ENCODE data around the gene IFT88. TPM values are rescaled to one million over a fixed set of nuclear protein-coding genes. Genes with fewer than 3 reads are reported as not detected.

Gene IFT88
- total and polyA plus RNA-seq, 2 of the 8 experiments (the other 6 are each of a cell fraction or from before 2014, with no cell fraction given): 1.7 to 5.8 TPM

DNA sequence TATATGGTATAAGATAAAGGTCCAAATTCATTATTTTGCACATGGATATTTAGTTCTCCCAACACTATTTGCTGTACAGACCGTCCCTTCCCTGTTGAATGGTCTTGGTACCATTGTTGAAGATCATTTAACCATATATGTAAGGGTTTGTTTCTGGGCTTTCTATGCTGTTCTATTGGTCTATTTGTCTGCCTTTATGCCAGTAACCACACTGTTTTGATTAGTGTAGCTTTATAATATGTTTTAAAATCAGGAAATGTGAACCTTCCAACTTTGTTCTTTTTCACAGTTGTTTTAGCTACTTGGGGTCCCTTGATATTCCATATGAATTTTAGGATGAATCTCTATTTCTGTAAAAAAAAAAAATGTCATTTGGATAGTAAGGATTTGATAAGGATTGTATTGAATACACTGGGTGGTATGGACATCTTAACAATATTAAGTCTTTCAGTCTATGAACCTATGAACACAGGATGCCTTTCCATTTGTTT lies 16.9 kb downstream of the IFT88 start:
- no peaks in the 10 kb centered on the region for H3K79me1 ChIP-seq (ENCODE audit: low read depth, low read length)
- peaks cover 0 to 8% (median 2%) of the 10 kb centered on the region in 4 experiments; a peak in 2 of 8 replicates for H3K36me3 ChIP-seq (ENCODE audit: control insufficient read depth in 2 of 4, insufficient read depth in 4 of 4, low read length in 3 of 4)
- no peak overlapping the region for H4K91ac ChIP-seq (replicated peaks; ENCODE audit: insufficient read length, low read length)
- H2AFZ ChIP-seq (ENCODE audit: low read length): no peak overlapping the region
- POLR2A ChIA-PET (ENCODE audit: partially characterized antibody): no interaction called here
- FAIRE-seq (no peak), DNase-seq (ENCODE audit: low read depth in 1 of 2, low spot score in 2 of 2) (no peak)
- no peak overlapping the region for H3K14ac ChIP-seq (ENCODE audit: insufficient read length)
- no peaks in the 10 kb centered on the region; the same call in 1 of the 2 replicates for H3K23me2 ChIP-seq (ENCODE audit: low read depth, low read length)
- H3K4me3 ChIP-seq (ENCODE audit: extremely low read depth in 1 of 4, insufficient read depth in 2 of 4, low read depth in 3 of 4, low read length in 4 of 4): no peak overlapping the region
- H3K79me2 ChIP-seq (ENCODE audit: control insufficient read depth in 1 of 2, insufficient read depth in 2 of 2, low read length in 2 of 2): no peaks in the 10 kb centered on the region
- H4K5ac ChIP-seq (ENCODE audit: insufficient read length, low read depth, low read length): no peak overlapping the region
- H3K9ac ChIP-seq (replicated peaks in 1 of 4; ENCODE audit: extremely low read depth in 1 of 4, low read depth in 3 of 4, low read length in 3 of 4): no peak overlapping the region
- no peaks in the 10 kb centered on the region; a peak in 1 of 4 replicates for H3K9me3 ChIP-seq (ENCODE audit: insufficient read depth in 2 of 2, low read depth in 1 of 2, low read length in 1 of 2)
- H3K23ac ChIP-seq (ENCODE audit: insufficient read length): no peak overlapping the region
- no peak overlapping the region for H3K27ac ChIP-seq (ENCODE audit: low read depth, low read length)
- H3K4me2 ChIP-seq (ENCODE audit: insufficient read depth in 1 of 2, low read depth in 2 of 2, low read length in 2 of 2): no peak overlapping the region
- CTCF ChIA-PET (ENCODE audit: partially characterized antibody): no interaction called here
- no peak overlapping the region for H2BK12ac ChIP-seq (ENCODE audit: low read depth, low read length)
- no peaks in the 10 kb centered on the region for H3K4me1 ChIP-seq (replicated peaks in 1 of 4; ENCODE audit: control insufficient read depth in 3 of 4, insufficient read depth in 4 of 4, low read length in 3 of 4)
- no peak overlapping the region for H3K56ac ChIP-seq (replicated peaks; ENCODE audit: insufficient read length, low read depth, low read length)
- no peak overlapping the region for H2BK5ac ChIP-seq (ENCODE audit: low read depth, low read length)
- H2BK15ac ChIP-seq (ENCODE audit: low read length): no peak overlapping the region
- H3K18ac ChIP-seq (ENCODE audit: extremely low read depth, low read length): no peak overlapping the region
- no peaks in the 10 kb centered on the region for H4K20me1 ChIP-seq (replicated peaks in 1 of 2; ENCODE audit: control insufficient read depth in 1 of 2, insufficient read depth in 2 of 2, low read length in 2 of 2)
- peaks cover 0 to 1% (median 0%) of the 10 kb centered on the region in 4 experiments; a peak in 1 of 7 replicates for H3K27me3 ChIP-seq (replicated peaks in 1 of 4; ENCODE audit: control insufficient read depth in 3 of 4, extremely low read depth in 1 of 4, insufficient read depth in 3 of 4, low read length in 3 of 4)
- H4K8ac ChIP-seq (ENCODE audit: extremely low read depth, insufficient read depth, low read length): no peak overlapping the region
- no peak overlapping the region for H2BK20ac ChIP-seq (ENCODE audit: low read length)
- no peak overlapping the region for H2BK120ac ChIP-seq (replicated peaks; ENCODE audit: low read depth, low read length)
- no peak overlapping the region for H2AK5ac ChIP-seq (ENCODE audit: low read depth, low read length)
- WGBS, 2 experiments (ENCODE audit: extremely low coverage in 1 of 2, insufficient coverage in 1 of 2, insufficient read length in 1 of 2, insufficient replicate concordance in 2 of 2, low coverage in 1 of 2, low lambda C conversion rate in 2 of 2, missing lambda C conversion rate in 1 of 2): 96% methylated on average over 1 of the region's 1 CpG; no CpG with 5 or more reads in 1 of the 2 experiments
- H3K4ac ChIP-seq (replicated peaks; ENCODE audit: insufficient read length, low read depth, low read length): no peak overlapping the region
- TF ChIP-seq EGR1 (IDR thresholded peaks at IDR 0.05; ENCODE audit: borderline replicate concordance, low read depth, low read length) (no peak), SAP30 (IDR thresholded peaks at IDR 0.05; ENCODE audit: insufficient read depth, insufficient replicate concordance, low read length) (no peak), GABPA (IDR thresholded peaks at IDR 0.05; ENCODE audit: borderline replicate concordance, insufficient read depth, low read length) (no peak), MAX (IDR thresholded peaks at IDR 0.05) (no peak), TCF12 (IDR thresholded peaks at IDR 0.05; ENCODE audit: low read depth, low read length) (no peak), USF2 (IDR thresholded peaks at IDR 0.05; ENCODE audit: low read length) (no peak), POLR2AphosphoS5 (IDR thresholded peaks at IDR 0.05; ENCODE audit: low read depth, low read length) (no peak), EP300 (IDR thresholded peaks at IDR 0.05; ENCODE audit: borderline replicate concordance in 1 of 2, low read depth in 2 of 2, low read length in 2 of 2) (no peak)

Data from H1 (cell line).